MM.1S (cell line): ENCODE measurements around the gene ITPR1.

Experiments
- DNase-seq: peaks from one replicate; pipeline ENCODE4 v3.0.0-alpha.2; 2015
- H2AFZ ChIP-seq: fragments of 300-600 bp; sonication (generic); 2 replicates; pipeline ENCODE4 v1.6.0; 2016; ENCODE audit warnings: antibody characterized with exemption, low read length
- H3F3A ChIP-seq: fragments of 300-600 bp; sonication (generic); 2 replicates; pipeline ENCODE4 v1.6.1; 2016; ENCODE audit warnings: mild to moderate bottlenecking, antibody characterized with exemption, low read length, moderate library complexity, mixed read lengths; ENCODE audit not compliant: insufficient read depth
- H3K27ac ChIP-seq: fragments of 300-600 bp; sonication (generic); 2 replicates; pipeline ENCODE4 v1.5.1; 2016; ENCODE audit warnings: mild to moderate bottlenecking, low read length
- H3K27me3 ChIP-seq: fragments of 300-600 bp; sonication (generic); replicated peaks from 2 replicates; pipeline ENCODE4 v1.6.0; 2016; ENCODE audit warnings: low read length; ENCODE audit not compliant: insufficient read depth
- H3K36me3 ChIP-seq: fragments of 300-600 bp; sonication (generic); replicated peaks from 2 replicates; pipeline ENCODE4 v1.6.1; 2016; ENCODE audit warnings: mild to moderate bottlenecking, low read length, mixed read lengths; ENCODE audit not compliant: insufficient read depth
- H3K4me1 ChIP-seq: fragments of 300-600 bp; sonication (generic); 2 replicates; pipeline ENCODE4 v1.6.1; 2016; ENCODE audit warnings: low read length, mixed read lengths
- H3K4me2 ChIP-seq: fragments of 300-600 bp; sonication (generic); 2 replicates; pipeline ENCODE4 v1.6.0; 2016; ENCODE audit warnings: low read depth, low read length
- H3K4me3 ChIP-seq: fragments of 300-600 bp; sonication (generic); 2 replicates; pipeline ENCODE4 v1.5.1; 2016; ENCODE audit warnings: low read length, mixed read lengths
- H3K79me2 ChIP-seq: fragments of 300-600 bp; sonication (generic); 2 replicates; pipeline ENCODE4 v1.6.1; 2016; ENCODE audit warnings: mixed run types, low read length, mixed read lengths
- H3K9ac ChIP-seq: fragments of 300-600 bp; sonication (generic); 2 replicates; pipeline ENCODE4 v1.6.1; 2016; ENCODE audit warnings: low read length, mixed read lengths
- H3K9me2 ChIP-seq: fragments of 300-600 bp; sonication (generic); replicated peaks from 2 replicates; pipeline ENCODE4 v1.6.1; 2016; ENCODE audit warnings: mild to moderate bottlenecking, low read length, mixed read lengths; ENCODE audit not compliant: insufficient read depth
- H3K9me3 ChIP-seq: fragments of 300-600 bp; sonication (generic); replicated peaks from 2 replicates; pipeline ENCODE4 v1.6.1; 2016; ENCODE audit warnings: mild to moderate bottlenecking, low read length, mixed read lengths; ENCODE audit not compliant: insufficient read depth
- H4K20me1 ChIP-seq: fragments of 300-600 bp; sonication (generic); 2 replicates; pipeline ENCODE4 v1.6.1; 2016; ENCODE audit warnings: mild to moderate bottlenecking, low read length, moderate library complexity, mixed read lengths; ENCODE audit not compliant: insufficient read depth
- EZH2 ChIP-seq: fragments of 300-600 bp; sonication (generic); optimal IDR thresholded peaks from 2 replicates; pipeline ENCODE3; 2017; ENCODE audit warnings: low read depth, mild to moderate bottlenecking, antibody characterized with exemption, low read length, mixed read lengths
- EZH2phosphoT487 ChIP-seq: fragments of 300-600 bp; sonication (generic); IDR thresholded peaks from 2 replicates; pipeline ENCODE4 v1.6.1; 2018; ENCODE audit warnings: antibody characterized with exemption, low read length
- TF ChIP-seq, protein P1 (sequence below): fragments of 300-600 bp; sonication (generic); IDR thresholded peaks from 2 replicates; pipeline ENCODE4 v1.5.1; 2016; ENCODE audit warnings: antibody characterized with exemption, low read length, mixed read lengths

Gene ITPR1

GRCh38 chr3:4475804-4476203 lies 17.3 kb upstream of the ITPR1 start:
- Histone ChIP-seq H3K9ac (no peak overlapping the region), H3K27ac (no peak overlapping the region), H3F3A (no peaks in the 10 kb centered on the region), H3K36me3 (no peaks in the 10 kb centered on the region), H3K4me3 (no peak overlapping the region), H3K27me3 (peaks cover 15% of the 10 kb centered on the region), H2AFZ (no peak overlapping the region), H3K9me3 (no peaks in the 10 kb centered on the region), H3K9me2 (no peaks in the 10 kb centered on the region), H3K4me2 (no peak overlapping the region), H4K20me1 (no peaks in the 10 kb centered on the region), H3K4me1 (no peaks in the 10 kb centered on the region), H3K79me2 (no peaks in the 10 kb centered on the region)
- DNase-seq: no peak
- TF ChIP-seq EZH2: no peak
- TF ChIP-seq EZH2phosphoT487: no peak
- TF ChIP-seq, protein P1, sequence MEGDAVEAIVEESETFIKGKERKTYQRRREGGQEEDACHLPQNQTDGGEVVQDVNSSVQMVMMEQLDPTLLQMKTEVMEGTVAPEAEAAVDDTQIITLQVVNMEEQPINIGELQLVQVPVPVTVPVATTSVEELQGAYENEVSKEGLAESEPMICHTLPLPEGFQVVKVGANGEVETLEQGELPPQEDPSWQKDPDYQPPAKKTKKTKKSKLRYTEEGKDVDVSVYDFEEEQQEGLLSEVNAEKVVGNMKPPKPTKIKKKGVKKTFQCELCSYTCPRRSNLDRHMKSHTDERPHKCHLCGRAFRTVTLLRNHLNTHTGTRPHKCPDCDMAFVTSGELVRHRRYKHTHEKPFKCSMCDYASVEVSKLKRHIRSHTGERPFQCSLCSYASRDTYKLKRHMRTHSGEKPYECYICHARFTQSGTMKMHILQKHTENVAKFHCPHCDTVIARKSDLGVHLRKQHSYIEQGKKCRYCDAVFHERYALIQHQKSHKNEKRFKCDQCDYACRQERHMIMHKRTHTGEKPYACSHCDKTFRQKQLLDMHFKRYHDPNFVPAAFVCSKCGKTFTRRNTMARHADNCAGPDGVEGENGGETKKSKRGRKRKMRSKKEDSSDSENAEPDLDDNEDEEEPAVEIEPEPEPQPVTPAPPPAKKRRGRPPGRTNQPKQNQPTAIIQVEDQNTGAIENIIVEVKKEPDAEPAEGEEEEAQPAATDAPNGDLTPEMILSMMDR: no peak

- H3K4me1 ChIP-seq: no peaks in the 10 kb centered on the region
- no peak overlapping the region for H2AFZ ChIP-seq
- no peaks in the 10 kb centered on the region for H3K79me2 ChIP-seq
- no peaks in the 10 kb centered on the region for H3K36me3 ChIP-seq
- no peak overlapping the region for H3K4me3 ChIP-seq
- H3K27me3 ChIP-seq: peaks cover 15% of the 10 kb centered on the region
- H3K9me2 ChIP-seq: no peaks in the 10 kb centered on the region
- no peaks in the 10 kb centered on the region for H3F3A ChIP-seq
- no peak overlapping the region for H3K9ac ChIP-seq
- H3K4me2 ChIP-seq: no peak overlapping the region
- TF ChIP-seq, protein P1: no peak
- TF ChIP-seq EZH2: no peak
- no peak for TF ChIP-seq EZH2phosphoT487
- no peaks in the 10 kb centered on the region for H4K20me1 ChIP-seq
- DNase-seq: no peak
- no peak overlapping the region for H3K27ac ChIP-seq
- no peaks in the 10 kb centered on the region for H3K9me3 ChIP-seq
Measured at GRCh38 chr3:4476496-4476895, 16.7 kb upstream of the ITPR1 start.

DNA sequence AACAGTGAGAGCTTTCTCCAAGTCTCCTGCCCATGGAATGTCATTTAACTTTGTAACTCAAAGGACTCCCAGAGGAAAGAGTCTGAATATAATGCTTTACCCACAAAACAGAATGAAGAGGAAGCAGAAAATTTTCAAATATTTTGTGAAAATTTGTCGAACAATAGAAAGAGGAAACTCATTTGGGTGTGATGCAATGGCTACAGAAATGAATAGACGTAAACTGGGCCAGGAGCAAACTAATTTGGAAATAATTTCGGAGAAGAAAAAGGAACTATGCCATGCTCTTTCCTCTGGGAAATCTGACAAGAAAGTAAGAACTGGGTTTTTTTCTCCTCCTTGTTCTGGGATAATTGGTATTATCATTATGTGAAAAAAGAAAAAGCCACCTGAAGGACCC lies 14.9 kb upstream of the ITPR1 start:
- Histone ChIP-seq H3F3A (no peaks in the 10 kb centered on the region), H4K20me1 (no peaks in the 10 kb centered on the region), H3K27ac (no peak overlapping the region), H3K79me2 (no peaks in the 10 kb centered on the region), H3K4me3 (no peak overlapping the region), H2AFZ (no peak overlapping the region), H3K27me3 (peaks cover 12% of the 10 kb centered on the region), H3K4me2 (no peak overlapping the region), H3K36me3 (no peaks in the 10 kb centered on the region), H3K9me3 (no peaks in the 10 kb centered on the region), H3K9me2 (no peaks in the 10 kb centered on the region), H3K9ac (no peak overlapping the region), H3K4me1 (no peaks in the 10 kb centered on the region)
- no peak for DNase-seq
- TF ChIP-seq EZH2: no peak
- TF ChIP-seq EZH2phosphoT487: no peak

GRCh38 chr3:4491855-4492207 lies 1.3 kb upstream of the ITPR1 start:
- Histone ChIP-seq H3K9ac (no peak overlapping the region), H2AFZ (peak overlapping the region; percentile 94; the same call in 1 of the 2 replicates), H3K27me3 (no peaks in the 10 kb centered on the region), H3K79me2 (no peaks in the 10 kb centered on the region), H3K4me2 (peak overlapping the region; percentile 83; the same call in 1 of the 2 replicates), H3K36me3 (no peaks in the 10 kb centered on the region), H3F3A (peaks cover 13% of the 10 kb centered on the region), H3K9me3 (no peaks in the 10 kb centered on the region), H4K20me1 (no peaks in the 10 kb centered on the region), H3K27ac (no peak overlapping the region), H3K4me1 (no peaks in the 10 kb centered on the region), H3K9me2 (no peaks in the 10 kb centered on the region), H3K4me3 (peak overlapping the region; percentile 77)
- DNase-seq: no peak
- TF ChIP-seq EZH2: no peak
- TF ChIP-seq, protein P1: no peak
- no peak for TF ChIP-seq EZH2phosphoT487
